Neuronal stem cell (in vitro differentiated cells): ENCODE measurements around the gene LLPH.

Experiments
- DNase-seq: peaks from one replicate; pipeline ENCODE4 v3.0.0-alpha.2; 2013; ENCODE audit warnings: low spot score
- H2AFZ ChIP-seq: one replicate; pipeline ENCODE4 v1.6.1; 2013; ENCODE audit warnings: mild to moderate bottlenecking, low read length, inconsistent platforms
- H2AK5ac ChIP-seq: 2 replicates; pipeline ENCODE4 v1.6.1; 2013; ENCODE audit warnings: low read depth, mild to moderate bottlenecking, inconsistent platforms, low read length, moderate library complexity, mixed read lengths
- H2BK120ac ChIP-seq: 2 replicates; pipeline ENCODE4 v1.6.1; 2013; ENCODE audit warnings: low read depth, mild to moderate bottlenecking, inconsistent platforms, low read length, moderate library complexity, mixed read lengths
- H2BK12ac ChIP-seq: one replicate; pipeline ENCODE4 v1.6.1; 2013; ENCODE audit warnings: low read length, inconsistent platforms
- H2BK15ac ChIP-seq: 2 replicates; pipeline ENCODE4 v1.6.1; 2013; ENCODE audit warnings: mild to moderate bottlenecking, low read length, inconsistent platforms, mixed read lengths
- H2BK5ac ChIP-seq: one replicate; pipeline ENCODE4 v1.6.1; 2013; ENCODE audit warnings: inconsistent platforms, mild to moderate bottlenecking, low read length, moderate library complexity
- H3K14ac ChIP-seq: one replicate; pipeline ENCODE4 v1.6.1; 2013; ENCODE audit warnings: low read length, inconsistent platforms
- H3K18ac ChIP-seq: 2 replicates; pipeline ENCODE4 v1.6.1; 2013; ENCODE audit warnings: low read length, inconsistent platforms
- H3K23ac ChIP-seq: 2 replicates; pipeline ENCODE4 v1.6.1; 2013; ENCODE audit warnings: low read depth, mild to moderate bottlenecking, mixed read lengths, low read length, inconsistent platforms; ENCODE audit not compliant: poor library complexity
- H3K27ac ChIP-seq: replicated peaks from 3 replicates; pipeline ENCODE4 v1.5.1; 2013; ENCODE audit warnings: low read length, inconsistent platforms
- H3K27me3 ChIP-seq, 3 experiments: 2 replicates each; pipeline ENCODE4 v1.6.1; 2013; ENCODE audit warnings: low read length in 3 of 3, mild to moderate bottlenecking in 2 of 3, inconsistent platforms in 1 of 3, low read depth in 1 of 3, mixed read lengths in 1 of 3, moderate library complexity in 1 of 3; ENCODE audit not compliant: control insufficient read depth in 3 of 3, insufficient read depth in 3 of 3
- H3K36me3 ChIP-seq, 2 donors: replicated peaks in 1 of 2; 2 replicates each; pipeline ENCODE4 v1.6.1; 2013; ENCODE audit warnings: low read length in 2 of 2; ENCODE audit not compliant: control insufficient read depth in 2 of 2, insufficient read depth in 2 of 2
- H3K4ac ChIP-seq: 2 replicates; pipeline ENCODE4 v1.6.1; 2013; ENCODE audit warnings: inconsistent platforms, mild to moderate bottlenecking, low read length, moderate library complexity
- H3K4me1 ChIP-seq, 2 donors: 1 replicate in 1 of 2; 2 replicates in 1 of 2; pipeline ENCODE4 v1.6.1; 2013; ENCODE audit warnings: low read length in 2 of 2, low read depth in 1 of 2; ENCODE audit not compliant: control insufficient read depth in 2 of 2, insufficient read depth in 1 of 2
- H3K4me2 ChIP-seq: one replicate; pipeline ENCODE4 v1.6.1; 2013; ENCODE audit warnings: mild to moderate bottlenecking, low read length, inconsistent platforms; ENCODE audit not compliant: insufficient read depth, poor library complexity, severe bottlenecking
- H3K4me3 ChIP-seq, 2 donors: 2 replicates each; pipeline ENCODE4 v1.5.1; 2013; ENCODE audit warnings: low read length in 2 of 2, mild to moderate bottlenecking in 2 of 2, inconsistent platforms in 1 of 2, moderate library complexity in 1 of 2
- H3K79me1 ChIP-seq: one replicate; pipeline ENCODE4 v1.6.1; 2013; ENCODE audit warnings: low read depth, mild to moderate bottlenecking, inconsistent platforms, low read length, moderate library complexity
- H3K9ac ChIP-seq: one replicate; pipeline ENCODE4 v1.6.1; 2013; ENCODE audit warnings: mild to moderate bottlenecking, low read depth, low read length, inconsistent platforms; ENCODE audit not compliant: poor library complexity
- H3K9me3 ChIP-seq, 2 donors: replicated peaks in 1 of 2; 2 replicates each; pipeline versions ENCODE3 to v1.6.1; 2013; ENCODE audit warnings: low read length in 2 of 2, mild to moderate bottlenecking in 2 of 2, inconsistent platforms in 1 of 2, low read depth in 1 of 2, mixed read lengths in 1 of 2, moderate library complexity in 1 of 2; ENCODE audit not compliant: control insufficient read depth in 2 of 2, insufficient read depth in 1 of 2
- H4K8ac ChIP-seq: one replicate; pipeline ENCODE4 v1.6.1; 2013; ENCODE audit warnings: low read depth, mild to moderate bottlenecking, inconsistent platforms, low read length, moderate library complexity
- H4K91ac ChIP-seq: one replicate; pipeline ENCODE4 v1.6.1; 2013; ENCODE audit warnings: low read length, low read depth, mild to moderate bottlenecking, inconsistent platforms; ENCODE audit not compliant: poor library complexity
- WGBS, 2 donors: extraction: QIAGEN DNeasy Blood & Tissue Kit; methylation state at CpG; one replicate each; pipeline ENCODE4 v1.1.7; 2013; ENCODE audit warnings: missing lambda C conversion rate in 2 of 2, mixed read lengths in 1 of 2; ENCODE audit not compliant: insufficient read length in 2 of 2, insufficient replicate concordance in 1 of 2; ENCODE audit errors: extremely low coverage in 2 of 2; 5-methylcytosine and 5-hydroxymethylcytosine counted together

LLPH gene

GRCh38 chr12:66085998-66086397, 44.6 kb downstream of the LLPH start:
- H2BK120ac ChIP-seq = no peak overlapping the region
- H3K4me2 ChIP-seq = no peak overlapping the region
- no peak overlapping the region for H2BK5ac ChIP-seq
- H3K23ac ChIP-seq = no peak overlapping the region
- H2AK5ac ChIP-seq = no peak overlapping the region
- no peak overlapping the region for H3K4me3 ChIP-seq
- H3K9ac ChIP-seq = no peak overlapping the region
- no peak overlapping the region for H3K18ac ChIP-seq
- no CpG with 5 or more reads among the region's 2 CpGs for WGBS, 2 donors
- peaks cover 0 to 7% of the 10 kb centered on the region in 2 donors for H3K9me3 ChIP-seq
- no peaks in the 10 kb centered on the region for H3K79me1 ChIP-seq
- H2BK12ac ChIP-seq = no peak overlapping the region
- no peak overlapping the region for H3K4ac ChIP-seq
- no peak overlapping the region for H4K8ac ChIP-seq
- no peak overlapping the region for H2BK15ac ChIP-seq
- no peak overlapping the region for H3K14ac ChIP-seq
- no peak overlapping the region for H3K27ac ChIP-seq
- no peaks in the 10 kb centered on the region for H3K4me1 ChIP-seq
- peaks cover 0 to 3% (median 0%) of the 10 kb centered on the region in 3 experiments for H3K27me3 ChIP-seq
- no peak overlapping the region for H2AFZ ChIP-seq
- DNase-seq = no peak
- no peak overlapping the region for H4K91ac ChIP-seq
- no peaks in the 10 kb centered on the region for H3K36me3 ChIP-seq

GRCh38 chr12:66085213-66085612, 45.3 kb downstream of the LLPH start:
- Histone ChIP-seq H3K23ac (no peak overlapping the region), H2BK120ac (no peak overlapping the region), H2BK15ac (no peak overlapping the region), H3K4me2 (no peak overlapping the region), H3K4ac (no peak overlapping the region), H3K9ac (no peak overlapping the region), H4K8ac (no peak overlapping the region), H3K4me1 (no peaks in the 10 kb centered on the region), H3K27ac (no peak overlapping the region), H2AFZ (no peak overlapping the region), H2AK5ac (no peak overlapping the region), H3K4me3 (no peak overlapping the region), H2BK12ac (no peak overlapping the region), H4K91ac (no peak overlapping the region), H3K9me3 (peaks cover 0 to 7% of the 10 kb centered on the region in 2 donors), H3K79me1 (no peaks in the 10 kb centered on the region), H3K27me3 (peaks cover 0 to 8% (median 0%) of the 10 kb centered on the region in 3 experiments), H3K36me3 (no peaks in the 10 kb centered on the region), H3K14ac (no peak overlapping the region), H2BK5ac (no peak overlapping the region), H3K18ac (no peak overlapping the region)
- WGBS, 2 donors = no CpG with 5 or more reads among the region's 1 CpG
- no peak for DNase-seq

GRCh38 chr12:66083766-66084165, 46.8 kb downstream of the LLPH start:
- Histone ChIP-seq H4K91ac (no peak overlapping the region), H2BK120ac (no peak overlapping the region), H2BK5ac (no peak overlapping the region), H3K9me3 (peaks cover 0 to 7% of the 10 kb centered on the region in 2 donors), H3K4me3 (no peak overlapping the region), H3K27ac (no peak overlapping the region), H3K27me3 (peaks cover 0 to 8% (median 0%) of the 10 kb centered on the region in 3 experiments), H3K23ac (no peak overlapping the region), H2BK12ac (no peak overlapping the region), H3K14ac (no peak overlapping the region), H3K36me3 (no peaks in the 10 kb centered on the region), H3K18ac (no peak overlapping the region), H3K79me1 (no peaks in the 10 kb centered on the region), H4K8ac (no peak overlapping the region), H3K4me2 (no peak overlapping the region), H3K4me1 (no peaks in the 10 kb centered on the region), H3K4ac (no peak overlapping the region), H2AK5ac (no peak overlapping the region), H2BK15ac (no peak overlapping the region), H2AFZ (no peak overlapping the region), H3K9ac (no peak overlapping the region)
- DNase-seq = no peak
- no CpG with 5 or more reads among the region's 1 CpG for WGBS, 2 donors

- Histone ChIP-seq H3K4me3 (no peak overlapping the region), H3K4me2 (no peak overlapping the region), H2BK5ac (no peak overlapping the region), H3K79me1 (no peaks in the 10 kb centered on the region), H2BK15ac (no peak overlapping the region), H3K14ac (no peak overlapping the region), H4K91ac (no peak overlapping the region), H3K4ac (no peak overlapping the region), H3K9ac (no peak overlapping the region), H2BK12ac (no peak overlapping the region), H3K27ac (no peak overlapping the region), H3K27me3 (peaks cover 0 to 11% (median 0%) of the 10 kb centered on the region in 3 experiments), H4K8ac (no peak overlapping the region), H2AFZ (no peak overlapping the region), H3K18ac (no peak overlapping the region), H3K36me3 (no peaks in the 10 kb centered on the region), H3K23ac (no peak overlapping the region), H2BK120ac (no peak overlapping the region), H3K4me1 (no peaks in the 10 kb centered on the region), H3K9me3 (peaks cover 0 to 7% of the 10 kb centered on the region in 2 donors), H2AK5ac (no peak overlapping the region)
- no peak for DNase-seq
- WGBS, 2 donors = no CpG with 5 or more reads among the region's 1 CpG
These were observed 47.8 kb downstream of the LLPH start for GRCh38 chr12:66082744-66083143.
